ENCODE measurements around the gene SYT1.

DNA sequence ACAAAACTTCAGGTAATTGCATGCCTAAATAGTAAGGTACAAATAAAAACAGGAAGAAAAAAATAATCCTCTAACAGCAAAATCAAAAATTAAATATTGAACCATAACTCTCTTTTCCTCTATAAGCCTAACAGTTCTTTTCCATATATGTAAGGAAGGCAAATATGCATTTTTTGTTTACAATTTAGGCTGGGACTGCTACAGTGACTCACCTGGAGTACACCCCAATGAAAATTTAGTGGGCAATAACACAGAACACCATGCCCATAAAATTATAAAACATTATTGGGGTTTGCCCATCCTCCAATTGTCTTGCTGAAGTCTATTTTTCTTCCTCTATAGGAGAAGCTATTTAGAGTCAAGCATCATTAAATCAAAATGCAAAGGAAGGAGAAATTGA, 549.2 kb downstream of the SYT1 start:
- TF ChIP-seq, protein P1, sequence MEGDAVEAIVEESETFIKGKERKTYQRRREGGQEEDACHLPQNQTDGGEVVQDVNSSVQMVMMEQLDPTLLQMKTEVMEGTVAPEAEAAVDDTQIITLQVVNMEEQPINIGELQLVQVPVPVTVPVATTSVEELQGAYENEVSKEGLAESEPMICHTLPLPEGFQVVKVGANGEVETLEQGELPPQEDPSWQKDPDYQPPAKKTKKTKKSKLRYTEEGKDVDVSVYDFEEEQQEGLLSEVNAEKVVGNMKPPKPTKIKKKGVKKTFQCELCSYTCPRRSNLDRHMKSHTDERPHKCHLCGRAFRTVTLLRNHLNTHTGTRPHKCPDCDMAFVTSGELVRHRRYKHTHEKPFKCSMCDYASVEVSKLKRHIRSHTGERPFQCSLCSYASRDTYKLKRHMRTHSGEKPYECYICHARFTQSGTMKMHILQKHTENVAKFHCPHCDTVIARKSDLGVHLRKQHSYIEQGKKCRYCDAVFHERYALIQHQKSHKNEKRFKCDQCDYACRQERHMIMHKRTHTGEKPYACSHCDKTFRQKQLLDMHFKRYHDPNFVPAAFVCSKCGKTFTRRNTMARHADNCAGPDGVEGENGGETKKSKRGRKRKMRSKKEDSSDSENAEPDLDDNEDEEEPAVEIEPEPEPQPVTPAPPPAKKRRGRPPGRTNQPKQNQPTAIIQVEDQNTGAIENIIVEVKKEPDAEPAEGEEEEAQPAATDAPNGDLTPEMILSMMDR (IDR thresholded peaks at IDR 0.05; ENCODE audit: insufficient read depth, low read depth, low read length), result no peak
- no peak for TF ChIP-seq EZH2 (IDR thresholded peaks at IDR 0.05; ENCODE audit: insufficient read depth, low read length)

Measured in astrocyte (in vitro differentiated cells and primary cell).